Natural killer cell (primary cell): ENCODE measurements around the gene CCNQ. TPM values are rescaled to one million over a fixed set of nuclear protein-coding genes. Genes with fewer than 3 reads are reported as not detected.

Source experiments
- ATAC-seq, 3 donors: fragments of 150-1000 bp in 2 of 3; fragments of 200-7000 bp in 1 of 3; cut with Tn5 transposase; 1 replicate in 1 of 3; 2 replicates in 2 of 3; pipeline ENCODE4 v1.10.0; 2021; ENCODE audit warnings: mild to moderate bottlenecking in 2 of 3, moderate library complexity in 2 of 3
- DNase-seq, 2 donors: peaks; one replicate each; pipeline versions ENCODE4 v3.0.0 to v3.0.0-alpha.2; 2013 to 2021; ENCODE audit warnings: mixed read lengths in 1 of 2
- H3K27ac ChIP-seq: one replicate; pipeline ENCODE4 v1.5.1; 2013; ENCODE audit warnings: mild to moderate bottlenecking, low read length
- H3K27me3 ChIP-seq: one replicate; pipeline ENCODE4 v1.6.1; 2013; ENCODE audit warnings: low read length; ENCODE audit not compliant: control insufficient read depth, insufficient read depth
- H3K36me3 ChIP-seq: one replicate; pipeline ENCODE4 v1.6.1; 2013; ENCODE audit warnings: low read length; ENCODE audit not compliant: control insufficient read depth, insufficient read depth
- H3K4me1 ChIP-seq: one replicate; pipeline ENCODE4 v1.6.1; 2013; ENCODE audit warnings: low read length; ENCODE audit not compliant: control insufficient read depth, insufficient read depth
- H3K4me3 ChIP-seq: one replicate; pipeline ENCODE4 v1.5.1; 2013; ENCODE audit warnings: low read length
- H3K9me3 ChIP-seq: one replicate; pipeline ENCODE4 v1.6.1; 2013; ENCODE audit warnings: low read length; ENCODE audit not compliant: control insufficient read depth, insufficient read depth
- H3K27ac Mint-ChIP-seq, 2 donors: one replicate each; pipeline ENCODE4 v1.8.0; 2022; ENCODE audit warnings: mild to moderate bottlenecking in 2 of 2, mixed read lengths in 2 of 2, moderate library complexity in 1 of 2
- H3K27me3 Mint-ChIP-seq, 2 donors: one replicate each; pipeline ENCODE4 v1.8.0; 2022; ENCODE audit warnings: low read depth in 2 of 2, mixed read lengths in 2 of 2
- H3K36me3 Mint-ChIP-seq: one replicate; pipeline ENCODE4 v1.8.0; 2022; ENCODE audit warnings: mixed read lengths
- H3K4me1 Mint-ChIP-seq, 2 donors: one replicate each; pipeline ENCODE4 v1.8.0; 2022; ENCODE audit warnings: mixed read lengths in 2 of 2
- H3K4me3 Mint-ChIP-seq: one replicate; pipeline ENCODE4 v1.8.0; 2022; ENCODE audit warnings: mild to moderate bottlenecking, moderate library complexity, mixed read lengths
- H3K9me3 Mint-ChIP-seq, 2 donors: one replicate each; pipeline ENCODE4 v1.8.0; 2022; ENCODE audit warnings: mixed read lengths in 2 of 2
- WGBS: methylation state at CpG from one replicate; pipeline ENCODE4 v1.1.7; 2013; ENCODE audit warnings: missing lambda C conversion rate; ENCODE audit not compliant: insufficient coverage; 5-methylcytosine and 5-hydroxymethylcytosine counted together
- intact Hi-C: fragments of 100-400 bp; cut with micrococcal nuclease; formaldehyde crosslinking; loops from one replicate; pipeline ENCODE4 v1.14.2; 2022
- total RNA-seq, 4 donors: library from RNA; stranded (reverse); fragments of 120-200 nt in 1 of 4; gene quantifications; one replicate each; pipeline versions ENCODE4 v1.2.3 to v1.2.4, GENCODE V29; 2013 to 2022
- TF ChIP-seq, protein P1 (sequence below): fragments of 200-600 bp; IDR thresholded peaks from one replicate; pipeline ENCODE4 v1.8.0; 2022; ENCODE audit warnings: antibody characterized with exemption

Gene CCNQ
- total RNA-seq, 3 donors from 2014 or later (not counting 1 experiment from before 2014, with no cell fraction given): 9.0 to 17.2 (median 12.5) TPM

DNA sequence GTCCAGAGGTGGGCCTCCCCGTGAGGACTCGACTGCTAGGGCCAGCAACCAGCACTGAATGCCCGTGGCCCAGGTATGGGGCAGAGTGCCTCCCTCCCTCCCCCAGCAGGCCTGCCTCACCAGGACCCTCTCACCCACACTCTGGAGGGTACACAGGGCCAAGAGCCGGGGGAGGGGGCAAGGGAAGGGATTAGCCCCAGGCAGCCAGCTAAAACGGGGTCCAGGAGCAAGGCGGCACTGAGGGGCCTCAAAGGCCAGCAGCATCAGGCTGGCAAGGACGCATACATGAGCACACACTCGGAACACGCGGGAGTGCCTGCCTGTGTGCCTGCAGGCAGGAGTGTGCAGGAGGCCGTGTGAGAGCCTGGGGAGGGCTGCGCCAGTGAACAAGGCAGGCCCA lies 29.7 kb upstream of the CCNQ start:
- Histone ChIP-seq H3K27ac (no peak overlapping the region), H3K4me3 (no peak overlapping the region), H3K36me3 (no peaks in the 10 kb centered on the region), H3K27me3 (no peaks in the 10 kb centered on the region), H3K4me1 (no peaks in the 10 kb centered on the region), H3K9me3 (no peaks in the 10 kb centered on the region)
- Mint-ChIP-seq H3K27ac (no peak overlapping the region), H3K4me1 (no peaks in the 10 kb centered on the region), H3K4me3 (no peak overlapping the region), H3K36me3 (no peaks in the 10 kb centered on the region), H3K27me3 (peaks cover 2 to 7% of the 10 kb centered on the region in 2 donors), H3K9me3 (no peaks in the 10 kb centered on the region)
- ATAC-seq (no peak), DNase-seq (no peak)
- intact Hi-C loops: no loop called here
- WGBS: 94% methylated on average over 11 of the region's 12 CpGs
- TF ChIP-seq, protein P1, sequence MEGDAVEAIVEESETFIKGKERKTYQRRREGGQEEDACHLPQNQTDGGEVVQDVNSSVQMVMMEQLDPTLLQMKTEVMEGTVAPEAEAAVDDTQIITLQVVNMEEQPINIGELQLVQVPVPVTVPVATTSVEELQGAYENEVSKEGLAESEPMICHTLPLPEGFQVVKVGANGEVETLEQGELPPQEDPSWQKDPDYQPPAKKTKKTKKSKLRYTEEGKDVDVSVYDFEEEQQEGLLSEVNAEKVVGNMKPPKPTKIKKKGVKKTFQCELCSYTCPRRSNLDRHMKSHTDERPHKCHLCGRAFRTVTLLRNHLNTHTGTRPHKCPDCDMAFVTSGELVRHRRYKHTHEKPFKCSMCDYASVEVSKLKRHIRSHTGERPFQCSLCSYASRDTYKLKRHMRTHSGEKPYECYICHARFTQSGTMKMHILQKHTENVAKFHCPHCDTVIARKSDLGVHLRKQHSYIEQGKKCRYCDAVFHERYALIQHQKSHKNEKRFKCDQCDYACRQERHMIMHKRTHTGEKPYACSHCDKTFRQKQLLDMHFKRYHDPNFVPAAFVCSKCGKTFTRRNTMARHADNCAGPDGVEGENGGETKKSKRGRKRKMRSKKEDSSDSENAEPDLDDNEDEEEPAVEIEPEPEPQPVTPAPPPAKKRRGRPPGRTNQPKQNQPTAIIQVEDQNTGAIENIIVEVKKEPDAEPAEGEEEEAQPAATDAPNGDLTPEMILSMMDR: no peak

DNA sequence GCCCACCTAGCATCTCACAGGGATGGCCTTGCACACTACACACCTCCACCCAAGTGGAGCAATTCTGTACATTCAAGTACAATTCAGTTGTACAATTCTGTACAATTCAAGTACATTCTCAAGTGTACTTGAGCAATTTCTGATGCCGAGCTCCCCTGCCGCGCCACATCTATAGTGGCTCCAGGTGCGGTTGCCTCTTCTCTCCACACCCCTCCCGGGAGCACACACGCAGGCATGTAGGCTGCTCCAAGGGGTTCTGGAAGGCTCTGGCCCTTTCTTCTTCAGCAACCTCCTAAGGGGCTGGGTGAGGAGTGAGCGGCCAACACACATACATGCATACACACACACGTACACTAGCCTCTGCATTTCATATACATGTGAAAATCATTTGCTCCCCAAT lies 29.2 kb upstream of the CCNQ start:
- Mint-ChIP-seq H3K27ac (no peak overlapping the region), H3K4me1 (no peaks in the 10 kb centered on the region), H3K36me3 (no peaks in the 10 kb centered on the region), H3K9me3 (no peaks in the 10 kb centered on the region), H3K4me3 (no peak overlapping the region), H3K27me3 (peaks cover 2 to 7% of the 10 kb centered on the region in 2 donors)
- intact Hi-C loops: no loop called here
- Histone ChIP-seq H3K4me1 (no peaks in the 10 kb centered on the region), H3K9me3 (no peaks in the 10 kb centered on the region), H3K27me3 (no peaks in the 10 kb centered on the region), H3K27ac (no peak overlapping the region), H3K4me3 (no peak overlapping the region), H3K36me3 (no peaks in the 10 kb centered on the region)
- 98% methylated on average over 5 of the region's 8 CpGs for WGBS
- TF ChIP-seq, protein P1: no peak
- DNase-seq: no peak
- no peak for ATAC-seq

DNA sequence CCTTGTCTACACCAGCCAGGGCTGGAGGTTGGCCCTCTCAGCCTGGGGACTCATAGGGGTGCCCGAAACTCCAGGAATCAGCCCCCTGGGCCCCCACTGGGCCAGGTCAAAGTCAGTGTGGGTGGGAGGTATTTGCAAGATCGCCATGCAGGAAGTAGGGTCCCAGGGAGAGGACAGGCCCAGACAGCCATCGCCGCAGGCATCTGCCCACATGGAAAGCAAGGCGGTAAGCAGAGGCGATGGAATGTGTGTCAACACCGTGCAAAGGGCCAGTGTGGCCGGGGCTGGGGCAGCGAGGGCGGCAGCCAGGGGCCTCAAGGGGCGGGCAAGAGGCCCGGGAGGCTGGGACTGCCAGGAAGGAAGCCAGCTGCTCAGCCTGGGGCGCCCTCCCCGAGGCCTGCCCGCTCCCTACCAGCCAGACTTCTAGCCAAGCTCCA lies 28.8 kb upstream of the CCNQ start:
- no peaks in the 10 kb centered on the region for H3K4me1 ChIP-seq
- H3K27ac Mint-ChIP-seq: no peak overlapping the region
- no peaks in the 10 kb centered on the region for H3K27me3 ChIP-seq
- no peaks in the 10 kb centered on the region for H3K36me3 ChIP-seq
- H3K9me3 Mint-ChIP-seq: no peaks in the 10 kb centered on the region
- DNase-seq: no peak
- no peak overlapping the region for H3K4me3 Mint-ChIP-seq
- no peak overlapping the region for H3K4me3 ChIP-seq
- no peaks in the 10 kb centered on the region for H3K36me3 Mint-ChIP-seq
- intact Hi-C loops: no loop called here
- no peak for ATAC-seq
- 41% methylated on average over 15 of the region's 15 CpGs for WGBS
- no peaks in the 10 kb centered on the region for H3K4me1 Mint-ChIP-seq
- peaks cover 2 to 8% of the 10 kb centered on the region in 2 donors for H3K27me3 Mint-ChIP-seq
- no peak overlapping the region for H3K27ac ChIP-seq
- no peaks in the 10 kb centered on the region for H3K9me3 ChIP-seq
- TF ChIP-seq, protein P1: no peak
